Measurements from ENCODE around the gene LPP. TPM values are rescaled to one million over a fixed set of nuclear protein-coding genes. Genes with fewer than 3 reads are reported as not detected.

LPP gene
- total and polyA plus RNA-seq, 8 donors = 4.9 to 84.4 (median 45.9) TPM

GRCh38 chr3:188453431-188454384 is 299.8 kb downstream of the LPP start:
- DNase-seq (no peak), FAIRE-seq (no peak), ATAC-seq (no peak)
- Histone ChIP-seq H3K27me3 (no peaks in the 10 kb centered on the region), H3K27ac (no peak overlapping the region), H3K4me3 (no peak overlapping the region), H3K36me3 (no peaks in the 10 kb centered on the region), H3K4me1 (no peaks in the 10 kb centered on the region), H3K9me3 (no peaks in the 10 kb centered on the region)
- intact Hi-C loops (cut with DNase I) = no loop called here
- no peak for TF ChIP-seq CTCF (IDR thresholded peaks at IDR 0.05)
- WGBS, 2 donors = 88 to 92% methylated on average over 6 of the region's 6 CpGs

GRCh38 chr3:188455748-188456147 is 301.8 kb downstream of the LPP start:
- FAIRE-seq (no peak), ATAC-seq (no peak), DNase-seq (no peak)
- no peak overlapping the region for H3K27ac ChIP-seq
- intact Hi-C loops (cut with DNase I) = no loop called here
- H3K27me3 ChIP-seq = no peaks in the 10 kb centered on the region
- WGBS, 2 donors = 93 to 94% methylated on average over 4 of the region's 4 CpGs
- no peak for TF ChIP-seq CTCF (IDR thresholded peaks at IDR 0.05)
- no peaks in the 10 kb centered on the region for H3K9me3 ChIP-seq
- H3K4me1 ChIP-seq = no peaks in the 10 kb centered on the region
- no peak overlapping the region for H3K4me3 ChIP-seq
- H3K36me3 ChIP-seq = no peaks in the 10 kb centered on the region

- Histone ChIP-seq H3K9me3 (no peaks in the 10 kb centered on the region), H3K4me3 (no peak overlapping the region), H3K27ac (no peak overlapping the region), H3K4me1 (no peaks in the 10 kb centered on the region), H3K27me3 (no peaks in the 10 kb centered on the region), H3K36me3 (no peaks in the 10 kb centered on the region)
- no peak for TF ChIP-seq CTCF (IDR thresholded peaks at IDR 0.05)
- ATAC-seq (no peak), FAIRE-seq (no peak), DNase-seq (no peak)
- 46 to 57% methylated on average over 2 of the region's 2 CpGs for WGBS, 2 donors
- intact Hi-C loops (cut with DNase I) = no loop called here
Measured at GRCh38 chr3:188458756-188459155, 304.8 kb downstream of the LPP start.

- WGBS, 2 donors = 96 to 97% methylated on average over 6 of the region's 6 CpGs
- TF ChIP-seq CTCF (IDR thresholded peaks at IDR 0.05) = no peak
- no peaks in the 10 kb centered on the region for H3K27me3 ChIP-seq
- H3K4me1 ChIP-seq = peaks cover 0 to 7% (median 0%) of the 10 kb centered on the region in 3 donors
- no peak overlapping the region for H3K27ac ChIP-seq
- H3K4me3 ChIP-seq = no peak overlapping the region
- H3K36me3 ChIP-seq = no peaks in the 10 kb centered on the region
- no peaks in the 10 kb centered on the region for H3K9me3 ChIP-seq
- intact Hi-C loops (cut with DNase I) = no loop called here
- no peak for ATAC-seq
- no peak for DNase-seq
- no peak for FAIRE-seq
Measured at GRCh38 chr3:188465311-188465710, 311.4 kb downstream of the LPP start.

- Histone ChIP-seq H3K36me3 (no peaks in the 10 kb centered on the region), H3K4me3 (no peak overlapping the region), H3K9me3 (no peaks in the 10 kb centered on the region), H3K27me3 (no peaks in the 10 kb centered on the region), H3K4me1 (peaks cover 0 to 7% (median 0%) of the 10 kb centered on the region in 3 donors), H3K27ac (no peak overlapping the region)
- TF ChIP-seq CTCF (IDR thresholded peaks at IDR 0.05) = no peak
- WGBS, 2 donors = 90 to 91% methylated on average over 2 of the region's 2 CpGs
- intact Hi-C loops (cut with DNase I) = no loop called here
- ATAC-seq (no peak), DNase-seq (no peak), FAIRE-seq (no peak)
Measured at GRCh38 chr3:188468196-188468595, 314.2 kb downstream of the LPP start.
